LoVo (cell line): ENCODE measurements around the gene CXorf38.
A peak's percentile ranks its signal among the peaks of the same experiment; 100 is the strongest.
"Not testable (repeated sequence)": the region's sequence is repeated elsewhere in the genome, so short reads cannot be mapped to it uniquely, and the experiment has no call there.

Source experiments
- DNase-seq: peaks from one replicate; pipeline ENCODE4 v3.0.0-alpha.2; 2016; ENCODE audit warnings: low spot score

The CXorf38 gene

GRCh38 chrX:40628506-40628905 is 18.9 kb downstream of the CXorf38 start:
- no peak for DNase-seq

DNA sequence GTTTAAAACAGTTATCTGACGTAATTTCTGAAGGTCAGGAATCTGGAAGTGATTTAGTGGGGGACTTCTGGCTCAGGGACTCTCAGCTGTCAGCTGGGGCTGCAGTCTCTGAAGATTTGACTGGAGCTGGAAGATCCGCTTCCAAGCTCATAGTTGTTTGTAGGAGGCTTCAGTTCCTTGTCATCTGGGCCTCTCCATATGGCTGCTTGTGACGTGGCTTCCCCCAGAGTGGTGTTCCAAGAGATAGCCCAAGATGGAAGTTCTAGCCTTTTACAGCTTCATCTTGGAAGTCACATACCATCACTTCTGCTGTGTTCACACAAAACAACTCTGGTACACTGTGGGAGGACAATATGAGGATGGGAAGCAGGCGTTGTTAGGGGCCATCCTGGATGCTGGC is 22.1 kb downstream of the CXorf38 start:
- no peak for DNase-seq

- no peak for DNase-seq
Measured at GRCh38 chrX:40623665-40624064, 23.7 kb downstream of the CXorf38 start.

DNA sequence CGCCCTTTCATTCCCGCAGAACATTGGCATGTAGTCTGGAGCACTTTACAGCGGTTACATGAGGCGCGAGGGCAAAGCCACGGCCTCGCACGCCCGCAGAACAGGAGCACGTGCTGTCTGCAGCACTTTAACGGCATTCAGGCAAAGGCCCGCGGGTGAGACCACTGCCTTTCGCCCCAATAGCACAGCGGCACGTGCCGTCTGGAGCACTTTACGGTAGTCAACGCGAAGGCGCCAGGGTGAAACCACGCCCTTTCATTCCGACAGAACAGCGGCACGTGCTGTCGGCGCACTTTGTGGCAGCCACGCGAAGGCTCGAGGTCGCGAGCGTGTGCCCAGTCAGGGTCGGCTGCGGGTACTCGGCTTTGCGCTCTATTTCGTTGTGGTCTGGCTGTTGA is 24.2 kb downstream of the CXorf38 start, which contains the start of gene MPC1L:
TSS of gene MPC1L (plus strand) at position 290 of the 398 bp plus-strand sequence. CDS start 138 bp downstream, outside the sequence.
- no peak for DNase-seq

DNA sequence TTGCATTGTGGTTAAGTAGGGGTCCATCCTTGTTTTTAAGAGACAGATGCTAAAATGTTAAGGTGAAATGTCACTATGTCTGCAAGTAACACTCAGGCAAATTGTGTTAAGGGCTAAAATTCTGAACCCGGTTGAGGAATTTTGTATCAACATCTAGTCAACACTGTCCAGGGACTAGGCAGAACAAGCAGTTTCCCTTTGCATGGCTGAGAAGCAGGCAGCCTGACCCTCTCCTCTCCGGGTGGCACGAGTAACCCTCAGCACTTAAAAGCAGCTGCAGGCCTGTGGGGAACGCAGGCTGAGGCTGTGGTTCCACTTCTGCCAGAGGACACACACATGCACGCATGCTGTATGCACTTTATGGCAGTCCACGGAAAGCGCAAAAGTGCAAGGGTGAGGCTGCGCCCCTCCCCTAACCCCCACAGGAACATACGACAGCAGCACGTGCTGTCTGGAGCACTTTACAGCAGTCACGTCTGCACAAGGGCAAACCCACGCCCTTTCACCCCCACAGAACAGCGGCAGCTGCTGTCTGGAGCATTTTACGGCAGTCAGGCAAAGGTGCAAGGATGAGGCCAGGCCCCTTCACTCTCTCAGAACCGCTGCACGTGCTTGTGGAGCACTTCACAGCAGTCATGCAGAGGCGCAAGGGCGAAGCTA is 24.8 kb downstream of the CXorf38 start:
- DNase-seq = no peak

- no peak for DNase-seq
Measured at GRCh38 chrX:40617566-40617965, 29.8 kb downstream of the CXorf38 start.

DNA sequence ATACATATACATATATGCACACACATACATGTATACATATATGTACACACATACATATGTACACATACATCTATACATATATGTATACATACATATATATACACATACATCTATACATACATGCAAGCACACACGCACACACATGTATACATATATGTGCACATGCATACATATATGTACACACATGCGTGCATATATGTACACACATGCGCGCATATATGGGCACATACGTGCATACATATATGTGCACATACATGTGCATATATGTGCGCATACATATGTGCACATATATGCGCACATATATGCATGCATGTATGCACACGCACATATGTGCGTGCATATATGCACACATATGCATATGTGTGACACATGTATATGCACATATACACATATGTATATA is 31.4 kb downstream of the CXorf38 start:
- no peak for DNase-seq

GRCh38 chrX:40612511-40612910 is 34.9 kb downstream of the CXorf38 start:
- DNase-seq = no peak

DNA sequence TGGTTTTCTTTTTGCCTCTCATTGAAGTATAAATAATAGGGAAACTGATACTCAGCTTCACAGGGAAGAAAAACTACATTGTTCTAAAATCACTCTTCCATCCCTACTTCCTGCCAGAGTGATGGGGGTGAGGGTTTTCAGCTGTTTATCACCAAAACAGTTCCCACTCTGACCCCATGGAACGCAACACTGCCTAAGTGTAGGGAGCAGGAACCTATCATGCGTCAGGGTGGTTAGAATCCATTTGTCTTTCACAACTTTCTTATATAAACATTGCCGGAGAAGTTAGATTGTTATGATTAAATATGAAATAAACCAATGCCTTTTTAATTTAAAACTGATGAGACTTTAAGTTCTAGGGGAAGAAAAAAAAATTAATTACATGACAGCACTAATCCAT is 40.0 kb downstream of the CXorf38 start:
- DNase-seq = no peak

DNA sequence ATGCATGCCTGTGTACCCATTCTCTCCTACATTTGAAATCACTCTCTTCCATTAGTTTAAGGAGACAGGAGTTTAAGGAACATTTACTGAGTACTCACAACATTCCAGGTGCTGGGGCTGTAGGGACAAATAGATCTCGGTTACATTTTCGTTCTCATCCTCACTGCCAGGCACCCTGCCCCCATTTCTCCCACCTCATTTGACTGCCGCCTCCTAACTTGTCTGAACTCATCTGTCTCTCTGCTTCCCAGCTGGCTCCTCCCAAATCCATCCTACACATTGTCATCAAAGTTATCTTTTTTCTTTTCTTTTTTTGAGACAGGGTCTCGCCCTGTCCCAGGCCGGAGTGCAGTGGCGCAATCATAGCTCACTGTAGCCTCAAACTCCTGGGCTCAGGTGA is 43.9 kb downstream of the CXorf38 start:
- no peak for DNase-seq

DNA sequence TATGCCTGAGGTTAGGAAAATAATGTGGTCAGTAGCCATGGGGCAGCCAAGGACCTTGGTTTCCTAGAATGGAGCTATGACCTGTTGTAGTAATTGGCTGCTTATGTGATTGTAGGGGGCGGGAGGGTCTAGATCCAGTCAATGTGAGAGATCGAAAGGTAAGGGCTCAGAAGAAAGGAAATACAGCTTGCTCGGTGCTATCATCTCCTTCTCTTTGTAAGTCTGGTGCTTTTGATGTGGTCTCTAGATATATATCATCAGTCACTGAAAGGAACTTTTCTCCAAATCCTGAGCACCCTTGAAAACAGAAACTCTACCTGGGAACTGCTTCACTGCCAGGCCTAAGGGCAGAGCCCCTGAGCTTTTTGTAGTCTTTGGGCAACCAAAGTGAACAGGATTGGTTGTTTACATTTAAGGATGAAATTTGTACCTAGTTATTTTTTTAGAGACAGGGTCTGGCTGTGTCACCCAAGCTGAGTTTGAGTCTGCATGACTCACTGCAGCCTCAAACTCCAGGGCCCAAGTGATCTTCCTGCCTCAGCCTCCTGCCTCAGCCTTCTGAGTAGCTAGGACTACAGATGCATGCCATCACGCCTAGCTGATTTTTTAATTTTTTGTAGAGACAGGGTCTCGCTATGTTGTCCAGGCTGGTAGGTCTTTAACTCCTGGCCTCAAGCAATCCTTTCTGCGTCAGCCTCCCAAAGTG is 57.6 kb downstream of the CXorf38 start:
- DNase-seq = not testable (repeated sequence)

DNA sequence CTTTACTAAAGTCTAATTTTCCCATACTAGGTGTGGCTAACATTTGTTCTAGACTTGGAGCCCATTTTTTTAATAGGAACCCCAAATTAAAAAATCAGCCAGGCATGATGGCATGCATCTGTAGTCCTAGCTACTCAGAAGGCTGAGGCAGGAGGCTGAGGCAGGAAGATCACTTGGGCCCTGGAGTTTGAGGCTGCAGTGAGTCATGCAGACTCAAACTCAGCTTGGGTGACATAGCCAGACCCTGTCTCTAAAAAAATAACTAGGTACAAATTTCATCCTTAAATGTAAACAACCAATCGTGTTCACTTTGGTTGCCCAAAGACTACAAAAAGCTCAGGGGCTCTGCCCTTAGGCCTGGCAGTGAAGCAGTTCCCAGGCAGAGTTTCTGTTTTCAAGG is 59.7 kb downstream of the CXorf38 start:
- DNase-seq = not testable (repeated sequence)

DNA sequence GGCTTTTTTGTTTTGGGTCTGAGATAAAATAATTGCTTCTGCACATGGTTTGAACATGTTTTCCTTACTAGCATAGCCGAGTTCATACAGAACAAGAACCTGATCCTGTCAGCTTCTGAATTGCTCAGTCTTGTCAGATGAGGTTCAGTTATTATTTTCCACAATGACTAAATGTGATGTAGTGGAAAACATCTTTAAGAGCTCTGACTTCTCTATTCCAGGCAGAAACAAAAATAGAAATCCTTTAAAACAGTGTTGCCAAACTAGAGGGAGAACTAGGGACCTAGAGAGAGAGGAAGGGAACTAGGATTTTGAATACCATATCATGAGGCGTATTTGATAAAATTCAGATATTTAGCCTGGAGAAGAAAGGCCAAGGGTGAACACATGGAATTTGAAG is 64.5 kb downstream of the CXorf38 start:
- no peak for DNase-seq

DNA sequence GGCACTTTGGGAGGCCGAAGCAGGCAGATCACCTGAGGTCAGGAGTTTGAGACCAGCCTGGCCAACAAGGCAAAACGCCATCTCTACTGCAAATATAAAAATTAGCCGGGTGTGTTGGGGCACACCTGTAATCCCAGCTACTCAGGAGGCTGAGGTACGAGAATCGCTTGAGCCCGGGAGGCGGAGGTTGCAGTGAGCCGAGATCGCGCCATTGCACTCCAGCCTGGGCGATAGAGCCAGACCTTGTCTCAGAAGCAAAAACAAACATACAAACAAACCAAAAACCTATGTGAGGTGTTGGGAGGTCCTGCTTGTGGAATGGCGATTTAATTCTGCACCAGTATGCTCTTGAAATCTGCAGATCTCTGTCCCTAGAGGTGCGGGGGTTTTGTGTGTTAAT is 65.2 kb downstream of the CXorf38 start:
- DNase-seq = not testable (repeated sequence)

DNA sequence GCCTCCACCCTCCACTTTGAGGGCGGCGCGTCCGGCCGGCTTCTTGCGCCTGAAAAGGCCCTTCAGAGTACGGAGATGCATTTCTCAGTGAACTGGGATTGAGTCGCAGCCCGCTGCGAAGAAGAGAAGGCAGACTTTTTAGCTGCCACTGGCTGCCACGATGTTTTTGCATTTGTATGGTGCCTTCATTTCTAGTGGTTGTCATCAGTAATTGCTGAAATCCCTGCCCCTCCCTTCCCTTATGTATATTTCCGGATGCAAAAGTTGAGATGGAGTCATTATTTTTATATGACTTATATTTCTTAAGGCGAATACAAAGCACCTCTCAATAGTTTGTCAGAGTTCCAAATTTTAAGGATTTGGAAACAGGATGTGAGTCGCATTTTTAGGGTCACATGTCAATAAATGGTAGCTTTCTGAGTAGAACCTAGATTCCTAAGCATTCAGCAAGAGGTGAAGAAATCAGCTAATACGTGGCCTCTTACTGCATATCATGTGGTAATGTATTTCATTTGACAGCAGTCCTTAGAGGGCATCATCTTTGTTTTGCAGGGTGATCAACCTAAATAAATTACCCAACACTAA is 65.9 kb downstream of the CXorf38 start:
- no peak for DNase-seq

DNA sequence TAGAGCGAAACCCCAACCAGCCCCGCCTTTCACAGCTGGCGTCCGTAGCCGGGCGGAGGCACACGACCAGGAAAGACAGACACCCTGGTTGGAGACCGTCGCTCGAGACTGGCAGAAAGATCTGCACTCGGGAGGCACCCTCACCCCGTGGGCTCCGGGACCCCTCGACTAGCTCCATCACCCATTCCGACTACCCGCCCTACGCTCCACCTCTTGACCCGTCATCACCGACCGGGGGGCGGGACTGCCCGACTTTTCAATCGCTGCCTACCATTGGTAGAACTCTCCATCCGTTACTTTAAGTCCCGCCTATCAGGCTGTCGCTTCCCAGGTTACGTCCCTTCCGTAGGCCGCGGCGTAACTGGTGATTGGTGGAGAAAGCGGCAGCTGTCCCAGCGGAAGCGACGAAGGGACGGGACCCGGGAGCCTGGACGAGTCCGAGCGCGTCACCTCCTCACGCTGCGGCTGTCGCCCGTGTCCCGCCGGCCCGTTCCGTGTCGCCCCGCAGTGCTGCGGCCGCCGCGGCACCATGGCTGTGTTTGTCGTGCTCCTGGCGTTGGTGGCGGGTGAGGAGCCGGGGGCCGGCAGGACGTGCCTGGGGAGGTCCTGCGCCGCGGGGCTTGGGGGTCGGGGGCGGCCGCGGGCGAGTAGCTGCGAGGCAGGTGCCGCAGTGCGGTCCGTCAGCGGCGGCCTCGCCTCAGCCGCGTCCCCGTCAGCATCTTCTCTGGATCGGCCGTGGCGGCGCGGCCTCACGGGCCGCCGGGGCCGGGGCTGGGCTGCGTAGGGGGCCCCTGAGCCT is 66.6 kb downstream of the CXorf38 start, which contains the start of gene ATP6AP2:
TSS of gene ATP6AP2 (plus strand) at position 434 of the 799 bp plus-strand sequence. CDS start at position 530, 96 bp downstream.
- DNase-seq = peak; percentile 86

DNA sequence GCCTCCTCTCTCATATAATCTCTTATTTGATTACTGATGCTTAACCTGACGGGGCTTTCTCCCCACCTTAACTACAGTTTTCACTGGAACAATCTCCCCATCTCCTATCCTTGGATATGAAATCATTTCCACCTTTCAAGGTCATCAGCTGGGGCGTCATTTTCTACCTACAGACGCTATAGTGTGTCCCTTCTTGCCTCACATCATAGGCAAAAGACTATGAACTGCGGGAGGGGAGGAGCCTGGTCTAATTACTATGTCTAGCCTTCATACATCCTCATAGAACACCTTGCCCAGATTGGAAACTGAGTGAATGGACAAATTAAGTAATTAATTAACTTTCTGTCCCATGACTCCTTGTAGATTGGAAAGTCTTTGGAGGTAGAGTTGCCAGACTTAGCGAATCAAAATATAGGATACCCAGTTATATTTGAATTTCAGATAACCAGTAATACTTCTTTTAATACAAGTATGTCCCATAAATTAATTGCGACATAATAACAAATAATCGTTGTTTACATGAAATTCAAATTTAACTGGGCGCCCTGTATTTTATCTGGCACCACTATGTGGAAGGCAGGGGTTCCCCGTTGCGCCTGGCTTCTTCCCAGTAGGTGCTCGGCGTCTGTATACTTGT is 67.3 kb downstream of the CXorf38 start:
- DNase-seq = no peak

DNA sequence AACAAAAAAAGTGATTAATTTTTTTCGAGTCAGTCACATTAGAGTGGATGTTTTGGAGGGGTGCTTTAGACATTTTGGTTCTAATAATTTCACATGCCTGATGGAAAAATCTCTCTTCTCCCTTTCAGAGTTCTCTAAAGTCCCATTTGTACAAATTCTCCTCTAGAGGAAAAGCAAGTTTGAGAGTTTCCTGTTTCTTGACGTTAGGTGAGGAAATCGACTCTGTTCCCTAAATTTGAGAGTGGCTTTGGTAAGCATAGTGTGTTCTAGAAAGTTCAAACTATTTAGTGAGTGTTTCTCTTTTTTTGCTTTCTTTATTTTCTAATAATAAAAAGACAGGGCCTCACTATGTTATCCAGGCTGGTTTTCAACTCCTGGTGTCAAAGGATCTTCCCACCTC is 68.2 kb downstream of the CXorf38 start:
- DNase-seq = no peak

DNA sequence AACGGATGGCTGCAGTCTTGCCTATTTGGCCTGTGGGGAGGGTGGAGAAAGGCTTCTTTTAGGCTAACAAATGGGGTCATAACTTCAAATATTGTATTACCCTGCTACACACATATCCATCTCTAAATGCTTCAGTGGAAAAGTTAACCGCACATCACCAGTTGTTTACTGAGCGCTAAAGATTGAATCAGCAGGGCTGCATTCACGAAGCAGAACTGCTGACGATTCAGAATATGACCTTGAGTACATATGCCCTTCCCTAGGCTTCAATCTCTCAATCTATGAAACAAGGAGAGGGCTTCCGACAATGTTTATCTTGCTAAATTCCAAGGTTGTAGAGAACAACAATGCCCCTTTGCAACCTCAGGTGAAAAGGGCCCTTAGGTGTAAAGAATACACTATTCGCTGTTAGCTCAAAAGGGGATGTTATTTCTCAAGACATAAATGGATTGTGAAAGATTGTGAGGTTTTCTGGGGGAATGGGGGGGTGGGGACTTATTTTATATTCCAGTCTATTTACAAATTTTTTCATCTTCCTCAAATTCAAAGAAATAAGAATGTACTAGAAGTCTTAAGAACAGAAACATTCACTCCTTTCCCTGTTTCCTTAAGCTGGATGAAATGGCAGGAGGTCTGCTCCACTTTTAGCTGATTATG is 69.2 kb downstream of the CXorf38 start:
- no peak for DNase-seq
